WERI-Rb-1 (cell line): ENCODE results near the gene CAPN9.
"Not testable (repeated sequence)": the region's sequence is repeated elsewhere in the genome, so short reads cannot be mapped to it uniquely, and the experiment has no call there.

ENCODE experiments used
- DNase-seq: peaks from one replicate; pipeline ENCODE4 v3.0.0-alpha.2; 2020
- H3K27ac ChIP-seq: fragments of 250-450 bp; sonication (Bioruptor Pico); 2 replicates; pipeline ENCODE4 v1.5.1; 2020; ENCODE audit warnings: mild to moderate bottlenecking, moderate library complexity
- H3K27me3 ChIP-seq: fragments of 250-450 bp; sonication (Bioruptor Pico); 2 replicates; pipeline ENCODE4 v1.5.1; 2021; ENCODE audit warnings: mild to moderate bottlenecking, low read depth, moderate library complexity; ENCODE audit not compliant: insufficient read depth, severe bottlenecking
- H3K36me3 ChIP-seq: fragments of 250-450 bp; sonication (Bioruptor Pico); 2 replicates; pipeline ENCODE4 v1.5.1; 2020; ENCODE audit warnings: mild to moderate bottlenecking, moderate library complexity
- H3K4me3 ChIP-seq: 2 replicates; pipeline ENCODE4 v1.5.1; 2011; ENCODE audit warnings: low read depth, mild to moderate bottlenecking, control low read depth, low read length
- H3K9me3 ChIP-seq: fragments of 250-450 bp; sonication (Bioruptor Pico); 2 replicates; pipeline ENCODE4 v1.5.1; 2021; ENCODE audit warnings: mild to moderate bottlenecking, moderate library complexity; ENCODE audit not compliant: severe bottlenecking
- CTCF ChIP-seq: IDR thresholded peaks from 2 replicates; pipeline ENCODE4 v1.5.1; 2011; ENCODE audit warnings: low read depth, mild to moderate bottlenecking, control low read depth, inconsistent platforms, low read length

The CAPN9 gene

GRCh38 chr1:230760360-230760827 is 13.2 kb downstream of the CAPN9 start:
- TF ChIP-seq CTCF, result peak; percentile 60
- H3K36me3 ChIP-seq, result no peaks in the 10 kb centered on the region
- DNase-seq, result peak; percentile 65
- H3K9me3 ChIP-seq, result no peaks in the 10 kb centered on the region
- no peak overlapping the region for H3K4me3 ChIP-seq
- no peaks in the 10 kb centered on the region for H3K27me3 ChIP-seq
- H3K27ac ChIP-seq, result no peak overlapping the region

- no peak for DNase-seq
- TF ChIP-seq CTCF, result no peak
- Histone ChIP-seq H3K9me3 (no peaks in the 10 kb centered on the region), H3K36me3 (no peaks in the 10 kb centered on the region), H3K27ac (no peak overlapping the region), H3K4me3 (no peak overlapping the region), H3K27me3 (no peaks in the 10 kb centered on the region)
Measured at GRCh38 chr1:230761443-230762167, 14.4 kb downstream of the CAPN9 start.

DNA sequence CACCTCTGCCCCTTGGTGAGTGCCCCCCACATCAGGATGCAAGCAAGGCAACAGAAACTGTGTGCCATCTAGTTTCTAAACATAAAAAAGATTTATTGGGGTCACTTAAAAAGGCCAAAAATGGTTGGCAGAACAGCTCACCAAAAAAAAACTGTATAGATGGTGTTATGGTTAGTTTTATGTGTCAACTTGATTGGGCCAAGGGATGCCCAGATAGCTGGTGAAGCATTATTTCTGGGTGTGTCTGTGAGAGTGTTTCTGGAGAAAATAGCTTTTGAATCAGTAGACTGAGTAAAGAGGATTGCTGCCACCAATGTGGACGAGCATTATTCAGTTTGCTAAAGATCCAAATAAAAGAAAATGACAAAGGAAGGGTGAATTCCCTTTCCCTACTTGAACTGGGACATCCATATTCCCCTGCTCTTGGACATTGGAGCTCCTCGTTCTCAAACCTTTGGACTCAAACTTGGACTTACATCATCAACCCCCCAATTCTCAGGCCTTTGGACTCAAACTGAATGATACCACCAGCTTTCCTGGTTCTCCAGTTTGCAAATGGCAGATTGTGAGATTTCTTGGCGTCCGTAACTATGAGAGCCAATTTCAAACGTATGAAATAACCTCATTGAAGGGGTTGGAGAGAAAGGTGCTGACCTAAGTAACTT is 16.9 kb downstream of the CAPN9 start:
- H3K4me3 ChIP-seq, result no peak overlapping the region
- no peak for TF ChIP-seq CTCF
- no peak overlapping the region for H3K27ac ChIP-seq

DNA sequence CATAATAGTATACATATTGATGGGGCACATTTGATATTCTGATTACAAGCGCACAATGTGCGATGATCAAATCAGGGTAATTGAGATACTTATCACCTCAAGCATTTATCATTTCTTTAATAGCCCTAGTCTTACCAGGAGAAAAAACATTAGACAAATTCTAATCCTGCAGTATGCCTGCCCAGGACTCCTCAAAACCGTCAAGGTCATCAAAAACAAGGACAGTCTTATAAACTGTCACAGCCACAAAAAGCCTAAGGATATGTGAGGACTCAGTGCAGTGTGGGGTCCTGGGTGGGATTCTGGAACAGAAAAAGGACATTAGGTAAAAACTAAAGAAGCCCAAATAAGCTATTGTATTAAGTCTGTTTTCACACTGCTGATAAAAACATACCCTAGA is 19.1 kb downstream of the CAPN9 start:
- TF ChIP-seq CTCF, result no peak
- no peaks in the 10 kb centered on the region for H3K9me3 ChIP-seq
- H3K36me3 ChIP-seq, result no peaks in the 10 kb centered on the region
- H3K4me3 ChIP-seq, result no peak overlapping the region
- no peak for DNase-seq
- H3K27ac ChIP-seq, result no peak overlapping the region
- no peaks in the 10 kb centered on the region for H3K27me3 ChIP-seq

More for the DNA sequence above, 16.9 kb downstream of the CAPN9 start:
- Histone ChIP-seq H3K9me3 (no peaks in the 10 kb centered on the region), H3K36me3 (no peaks in the 10 kb centered on the region), H3K27me3 (no peaks in the 10 kb centered on the region)
- DNase-seq, result no peak

DNA sequence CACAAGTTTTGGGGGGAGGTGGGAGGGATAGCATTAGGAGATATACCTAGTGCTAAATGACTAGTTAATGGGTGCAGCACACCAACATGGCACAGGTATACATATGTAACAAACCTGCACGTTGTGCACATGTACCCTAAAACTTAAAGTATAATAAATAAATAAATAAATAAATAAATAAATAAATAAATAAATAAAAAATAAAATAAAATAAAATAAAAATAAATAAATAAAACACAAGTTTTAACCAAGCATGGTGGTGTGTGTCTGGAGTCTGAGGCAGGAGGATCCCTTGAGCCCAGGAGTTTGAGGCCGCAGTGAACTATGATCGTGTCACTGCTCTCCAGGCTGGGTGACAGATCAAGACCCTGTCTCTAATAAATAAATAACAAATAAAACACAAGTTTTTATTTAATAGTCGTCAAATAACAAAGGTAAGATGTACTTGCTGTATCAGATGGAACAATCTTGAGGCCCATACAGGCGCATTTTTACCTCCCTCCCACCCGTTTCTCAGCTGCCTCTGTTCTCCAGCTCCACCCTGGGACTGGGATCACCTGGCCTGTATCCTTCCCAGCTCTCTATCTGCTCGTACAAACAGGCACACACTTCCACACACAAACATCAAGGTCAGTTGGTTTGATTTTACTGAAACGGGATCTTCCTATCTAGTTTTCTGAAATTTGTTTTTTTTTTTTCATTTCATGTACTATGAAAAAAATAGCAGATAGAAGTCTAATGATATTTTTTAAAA is 20.8 kb downstream of the CAPN9 start:
- not testable (repeated sequence) for H3K4me3 ChIP-seq, H3K27me3 ChIP-seq, H3K36me3 ChIP-seq, DNase-seq, H3K27ac ChIP-seq, H3K9me3 ChIP-seq
